Stomach (tissue), 4 donors: ENCODE data around the gene COQ8B.

Source experiments
- CTCF ChIP-seq, 7 experiments: fragments of 450-650 bp in 4 of 7; fragments of 200-600 bp in 3 of 7; sonication (generic) in 3 of 7; IDR thresholded peaks; one replicate each; pipeline ENCODE4 v1.5.1; 2016 to 2019; ENCODE audit warnings: antibody characterized with exemption in 7 of 7, control low read depth in 2 of 7, mild to moderate bottlenecking in 1 of 7
- POLR2AphosphoS5 ChIP-seq, 3 donors: sonication (generic); formaldehyde crosslinking; IDR thresholded peaks; one replicate each; pipeline ENCODE4 v1.6.1; 2016; ENCODE audit warnings: antibody characterized with exemption in 3 of 3

DNA sequence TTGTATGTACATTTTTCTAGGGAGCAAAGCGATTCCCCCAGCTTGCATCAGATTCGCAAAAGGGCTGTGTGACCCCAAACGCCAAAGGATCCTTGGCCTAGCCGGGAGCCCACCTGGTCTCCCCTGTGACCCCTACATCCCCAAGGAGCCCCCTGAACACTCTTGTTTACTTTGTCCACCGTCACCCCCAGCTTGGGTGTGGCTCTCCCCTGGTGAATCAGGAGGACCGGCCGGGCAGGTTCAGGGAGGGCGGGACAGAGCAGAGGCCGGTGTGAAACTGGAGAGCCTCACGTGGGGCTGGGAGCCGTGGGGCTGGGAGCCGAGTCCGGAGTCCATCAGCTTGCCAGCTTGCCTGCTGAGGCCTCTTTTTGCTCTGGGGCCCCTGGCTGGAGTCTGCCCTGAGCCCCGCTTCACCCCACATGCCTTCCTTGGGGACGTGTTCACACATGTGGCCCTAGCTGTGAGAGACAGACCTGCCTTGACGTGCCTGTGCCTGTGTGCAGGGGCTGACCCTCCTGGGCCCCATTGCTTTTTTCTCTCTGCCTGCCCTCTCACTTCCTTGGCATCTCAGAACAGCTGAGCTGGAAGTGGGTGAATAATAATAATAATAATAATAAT, 2.2 kb upstream of the COQ8B start:
- TF ChIP-seq POLR2AphosphoS5 (IDR thresholded peaks at IDR 0.05) (peak in 2 of 3 donors; percentile 68 to 83), CTCF (IDR thresholded peaks at IDR 0.05) (no peak)
